ENCODE results near the gene VWA1. TPM values are rescaled to one million over a fixed set of nuclear protein-coding genes. Genes with fewer than 3 reads are reported as not detected.

VWA1 gene
- total RNA-seq, 1 donor from 2014 or later: 8.9 TPM

GRCh38 chr1:1434131-1434823 is 1.2 kb upstream of the VWA1 start:
- H3K27ac Mint-ChIP-seq (ENCODE audit: unreplicated experiment): no peak overlapping the region
- TF ChIP-seq, protein P1, sequence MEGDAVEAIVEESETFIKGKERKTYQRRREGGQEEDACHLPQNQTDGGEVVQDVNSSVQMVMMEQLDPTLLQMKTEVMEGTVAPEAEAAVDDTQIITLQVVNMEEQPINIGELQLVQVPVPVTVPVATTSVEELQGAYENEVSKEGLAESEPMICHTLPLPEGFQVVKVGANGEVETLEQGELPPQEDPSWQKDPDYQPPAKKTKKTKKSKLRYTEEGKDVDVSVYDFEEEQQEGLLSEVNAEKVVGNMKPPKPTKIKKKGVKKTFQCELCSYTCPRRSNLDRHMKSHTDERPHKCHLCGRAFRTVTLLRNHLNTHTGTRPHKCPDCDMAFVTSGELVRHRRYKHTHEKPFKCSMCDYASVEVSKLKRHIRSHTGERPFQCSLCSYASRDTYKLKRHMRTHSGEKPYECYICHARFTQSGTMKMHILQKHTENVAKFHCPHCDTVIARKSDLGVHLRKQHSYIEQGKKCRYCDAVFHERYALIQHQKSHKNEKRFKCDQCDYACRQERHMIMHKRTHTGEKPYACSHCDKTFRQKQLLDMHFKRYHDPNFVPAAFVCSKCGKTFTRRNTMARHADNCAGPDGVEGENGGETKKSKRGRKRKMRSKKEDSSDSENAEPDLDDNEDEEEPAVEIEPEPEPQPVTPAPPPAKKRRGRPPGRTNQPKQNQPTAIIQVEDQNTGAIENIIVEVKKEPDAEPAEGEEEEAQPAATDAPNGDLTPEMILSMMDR (conservative IDR thresholded peaks at IDR 0.05): no peak
- H3K4me3 Mint-ChIP-seq: no peak overlapping the region
- H3K4me1 Mint-ChIP-seq: peaks cover 31% of the 10 kb centered on the region
- no peaks in the 10 kb centered on the region for H3K36me3 Mint-ChIP-seq (ENCODE audit: low read depth)
- no peaks in the 10 kb centered on the region for H3K9me3 Mint-ChIP-seq
- DNase-seq (ENCODE audit: low read depth, low spot score): no peak
- peaks cover 26% of the 10 kb centered on the region for H3K27me3 Mint-ChIP-seq (ENCODE audit: low read depth)

GRCh38 chr1:1434824-1435105 is 725 bp upstream of the VWA1 start:
- Mint-ChIP-seq H3K36me3 (ENCODE audit: low read depth) (no peaks in the 10 kb centered on the region), H3K9me3 (no peaks in the 10 kb centered on the region), H3K4me3 (peak overlapping the region; percentile 76), H3K27ac (ENCODE audit: unreplicated experiment) (no peak overlapping the region), H3K27me3 (ENCODE audit: low read depth) (peaks cover 21% of the 10 kb centered on the region), H3K4me1 (peaks cover 26% of the 10 kb centered on the region)
- no peak for DNase-seq (ENCODE audit: low read depth, low spot score)
- TF ChIP-seq, protein P1 (conservative IDR thresholded peaks at IDR 0.05): no peak

- DNase-seq (ENCODE audit: low read depth, low spot score): no peak
- Mint-ChIP-seq H3K4me1 (peaks cover 21% of the 10 kb centered on the region), H3K27ac (ENCODE audit: unreplicated experiment) (no peak overlapping the region), H3K36me3 (ENCODE audit: low read depth) (no peaks in the 10 kb centered on the region), H3K4me3 (peak overlapping the region; percentile 47), H3K27me3 (ENCODE audit: low read depth) (peaks cover 16% of the 10 kb centered on the region), H3K9me3 (no peaks in the 10 kb centered on the region)
- TF ChIP-seq, protein P1 (conservative IDR thresholded peaks at IDR 0.05): no peak
These were observed 580 bp downstream of the VWA1 start for GRCh38 chr1:1435911-1436629.

DNA sequence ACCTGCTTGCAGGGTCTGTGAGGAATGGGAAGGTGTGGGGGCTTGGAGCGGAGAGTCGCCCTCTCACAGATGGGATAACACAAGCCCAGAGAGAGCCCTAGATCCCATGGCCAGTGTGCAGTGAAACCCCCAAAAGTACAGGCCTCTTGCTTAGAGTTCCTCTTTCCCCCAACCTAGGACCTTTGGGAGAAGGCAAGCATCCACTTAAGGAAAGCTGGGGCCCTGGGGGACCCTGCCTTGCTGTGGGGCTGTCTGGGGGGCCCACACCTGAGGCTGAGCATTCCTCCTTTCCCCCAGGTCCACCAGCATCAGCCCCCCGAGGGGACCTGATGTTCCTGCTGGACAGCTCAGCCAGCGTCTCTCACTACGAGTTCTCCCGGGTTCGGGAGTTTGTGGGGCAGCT is 1.1 kb downstream of the VWA1 start:
- Mint-ChIP-seq H3K27me3 (ENCODE audit: low read depth) (peaks cover 16% of the 10 kb centered on the region), H3K9me3 (no peaks in the 10 kb centered on the region), H3K4me1 (peaks cover 19% of the 10 kb centered on the region), H3K4me3 (peak overlapping the region; percentile 47), H3K27ac (ENCODE audit: unreplicated experiment) (no peak overlapping the region), H3K36me3 (ENCODE audit: low read depth) (no peaks in the 10 kb centered on the region)
- TF ChIP-seq, protein P1 (conservative IDR thresholded peaks at IDR 0.05): no peak
- DNase-seq (ENCODE audit: low read depth, low spot score): no peak

- DNase-seq (ENCODE audit: low read depth, low spot score): no peak
- Mint-ChIP-seq H3K27ac (ENCODE audit: unreplicated experiment) (no peak overlapping the region), H3K27me3 (ENCODE audit: low read depth) (peaks cover 16% of the 10 kb centered on the region), H3K9me3 (no peaks in the 10 kb centered on the region), H3K4me3 (no peak overlapping the region), H3K36me3 (ENCODE audit: low read depth) (no peaks in the 10 kb centered on the region), H3K4me1 (peaks cover 15% of the 10 kb centered on the region)
- TF ChIP-seq, protein P1 (conservative IDR thresholded peaks at IDR 0.05): no peak
These were observed 1.8 kb downstream of the VWA1 start for GRCh38 chr1:1437033-1437903.

Measured in neural crest cell (in vitro differentiated cells).